OCI-LY1 (cell line): ENCODE measurements around the gene NFIX.

Experiments used
- CTCF ChIP-seq: fragments of 200-600 bp; sonication (generic), shearing (Covaris generic); IDR thresholded peaks from 2 replicates; pipeline ENCODE4 v1.5.1; 2017; ENCODE audit warnings: mild to moderate bottlenecking, antibody characterized with exemption, low read length, moderate library complexity, mixed read lengths
- EZH2 ChIP-seq: fragments of 200-600 bp; sonication (generic), shearing (Covaris generic); IDR thresholded peaks from 2 replicates; pipeline ENCODE4 v1.8.0; 2017; ENCODE audit warnings: borderline replicate concordance, mixed run types, mild to moderate bottlenecking, antibody characterized with exemption, low read length, moderate library complexity, mixed read lengths

GRCh38 chr19:13029301-13029880 is 34.1 kb downstream of the NFIX start:
- TF ChIP-seq CTCF (no peak), EZH2 (no peak)
